Chondrocyte (in vitro differentiated cells): Measurements from ENCODE around the gene DNAJB1. TPM values are rescaled to one million over a fixed set of nuclear protein-coding genes. Genes with fewer than 3 reads are reported as not detected.

ENCODE experiments used
- DNase-seq: peaks from one replicate; pipeline ENCODE4 v3.0.0; 2021; ENCODE audit warnings: mixed read lengths, low spot score
- H3K27ac Mint-ChIP-seq: one replicate; pipeline ENCODE4 v1.8.0; 2021; ENCODE audit warnings: mild to moderate bottlenecking, moderate library complexity, mixed read lengths; ENCODE audit not compliant: unreplicated experiment
- H3K27me3 Mint-ChIP-seq: 2 replicates; pipeline ENCODE4 v1.8.0; 2021; ENCODE audit warnings: low read depth, mixed read lengths
- H3K36me3 Mint-ChIP-seq: 2 replicates; pipeline ENCODE4 v1.8.0; 2021; ENCODE audit warnings: low read depth, mixed read lengths
- H3K4me1 Mint-ChIP-seq: 2 replicates; pipeline ENCODE4 v1.8.0; 2021; ENCODE audit warnings: low read depth, mild to moderate bottlenecking, mixed read lengths
- H3K4me3 Mint-ChIP-seq: one replicate; pipeline ENCODE4 v1.8.0; 2021; ENCODE audit warnings: mild to moderate bottlenecking, moderate library complexity, mixed read lengths; ENCODE audit not compliant: unreplicated experiment
- H3K9me3 Mint-ChIP-seq: 2 replicates; pipeline ENCODE4 v1.8.0; 2021; ENCODE audit warnings: low read depth, mixed read lengths
- CTCF ChIP-seq: fragments of 200-600 bp; sonication (generic); IDR thresholded peaks from 2 replicates; pipeline ENCODE4 v1.5.0; 2021; ENCODE audit warnings: antibody characterized with exemption, mild to moderate bottlenecking, moderate library complexity
- total RNA-seq: library from RNA; stranded (reverse); gene quantifications from 3 replicates; pipeline ENCODE4 v1.2.1, GENCODE V29; 2021

Gene DNAJB1
- total RNA-seq, 1 donor from 2014 or later = 85.1 TPM

GRCh38 chr19:14479975-14480699 is 38.1 kb downstream of the DNAJB1 start:
- TF ChIP-seq CTCF = peak; percentile 86
- Mint-ChIP-seq H3K27ac (no peak overlapping the region), H3K9me3 (no peaks in the 10 kb centered on the region), H3K36me3 (peaks cover 11% of the 10 kb centered on the region), H3K4me3 (no peak overlapping the region), H3K4me1 (peaks cover 27% of the 10 kb centered on the region), H3K27me3 (no peaks in the 10 kb centered on the region)
- DNase-seq = peak; percentile 92

- Mint-ChIP-seq H3K9me3 (no peaks in the 10 kb centered on the region), H3K27ac (no peak overlapping the region), H3K27me3 (no peaks in the 10 kb centered on the region), H3K4me1 (peaks cover 33% of the 10 kb centered on the region), H3K4me3 (no peak overlapping the region), H3K36me3 (peaks cover 11% of the 10 kb centered on the region)
- DNase-seq = no peak
- no peak for TF ChIP-seq CTCF
These were observed 38.8 kb downstream of the DNAJB1 start for GRCh38 chr19:14479309-14479974.

GRCh38 chr19:14478113-14478545 is 40.1 kb downstream of the DNAJB1 start:
- Mint-ChIP-seq H3K36me3 (peaks cover 9% of the 10 kb centered on the region), H3K27ac (peak overlapping the region; percentile 2), H3K9me3 (no peaks in the 10 kb centered on the region), H3K27me3 (no peaks in the 10 kb centered on the region), H3K4me3 (no peak overlapping the region), H3K4me1 (peaks cover 35% of the 10 kb centered on the region)
- TF ChIP-seq CTCF = no peak
- DNase-seq = no peak

GRCh38 chr19:14477418-14478112 is 40.6 kb downstream of the DNAJB1 start:
- Mint-ChIP-seq H3K9me3 (no peaks in the 10 kb centered on the region), H3K4me1 (peaks cover 39% of the 10 kb centered on the region), H3K4me3 (no peak overlapping the region), H3K36me3 (peaks cover 9% of the 10 kb centered on the region), H3K27me3 (no peaks in the 10 kb centered on the region), H3K27ac (peak overlapping the region; percentile 49)
- no peak for TF ChIP-seq CTCF
- DNase-seq = no peak

- no peaks in the 10 kb centered on the region for H3K9me3 Mint-ChIP-seq
- peak; percentile 85 for DNase-seq
- peaks cover 6% of the 10 kb centered on the region for H3K36me3 Mint-ChIP-seq
- peaks cover 40% of the 10 kb centered on the region for H3K4me1 Mint-ChIP-seq
- peak overlapping the region; percentile 93 for H3K27ac Mint-ChIP-seq
- TF ChIP-seq CTCF = no peak
- H3K4me3 Mint-ChIP-seq = peak overlapping the region; percentile 45
- H3K27me3 Mint-ChIP-seq = no peaks in the 10 kb centered on the region
These were observed 41.4 kb downstream of the DNAJB1 start for GRCh38 chr19:14476673-14477401.
